Mesothelial cell of epicardium (in vitro differentiated cells): ENCODE measurements around the gene C1orf185. TPM values are rescaled to one million over a fixed set of nuclear protein-coding genes. Genes with fewer than 3 reads are reported as not detected.

Experiments
- DNase-seq, 2 experiments: peaks; one replicate each; pipeline ENCODE4 v3.0.0; 2021; ENCODE audit warnings: low spot score in 2 of 2; ENCODE audit not compliant: unreplicated experiment in 2 of 2
- H3K27ac Mint-ChIP-seq: 2 replicates; pipeline ENCODE4 v1.8.0; 2021; ENCODE audit warnings: mixed read lengths
- H3K27me3 Mint-ChIP-seq: 2 replicates; pipeline ENCODE4 v1.8.0; 2021; ENCODE audit warnings: low read depth, mixed read lengths
- H3K36me3 Mint-ChIP-seq: 2 replicates; pipeline ENCODE4 v1.8.0; 2021; ENCODE audit warnings: mixed read lengths
- H3K4me1 Mint-ChIP-seq: 2 replicates; pipeline ENCODE4 v1.8.0; 2021; ENCODE audit warnings: mixed read lengths
- H3K4me3 Mint-ChIP-seq: 2 replicates; pipeline ENCODE4 v1.8.0; 2021; ENCODE audit warnings: mild to moderate bottlenecking, moderate library complexity, mixed read lengths
- H3K9me3 Mint-ChIP-seq: 2 replicates; pipeline ENCODE4 v1.8.0; 2021; ENCODE audit warnings: mixed read lengths
- CTCF ChIP-seq: fragments of 200-600 bp; sonication (generic); IDR thresholded peaks from one replicate; pipeline ENCODE4 v1.5.0; 2021; ENCODE audit warnings: antibody characterized with exemption; ENCODE audit not compliant: unreplicated experiment
- microRNA-seq: library from miRNA; unstranded; fragments of <30 nt; microRNA quantifications from one replicate; pipeline ENCODE4 v1.2.0, GENCODE V29; 2021; ENCODE audit warnings: inconsistent platforms, mixed read lengths
- total RNA-seq: library from RNA; stranded (reverse); gene quantifications from 3 replicates; pipeline ENCODE4 v1.2.1, GENCODE V29; 2021

The C1orf185 gene
- total RNA-seq, 1 donor from 2014 or later: not detected

GRCh38 chr1:51190961-51191360 is 88.9 kb downstream of the C1orf185 start:
- no peak for DNase-seq
- no peaks in the 10 kb centered on the region for H3K9me3 Mint-ChIP-seq
- H3K36me3 Mint-ChIP-seq: no peaks in the 10 kb centered on the region
- H3K4me1 Mint-ChIP-seq: peaks cover 16% of the 10 kb centered on the region
- no peak overlapping the region for H3K4me3 Mint-ChIP-seq
- TF ChIP-seq CTCF: no peak
- peaks cover 3% of the 10 kb centered on the region for H3K27me3 Mint-ChIP-seq
- H3K27ac Mint-ChIP-seq: no peak overlapping the region

GRCh38 chr1:51192213-51192843 is 90.3 kb downstream of the C1orf185 start:
- Mint-ChIP-seq H3K36me3 (no peaks in the 10 kb centered on the region), H3K4me1 (peaks cover 16% of the 10 kb centered on the region), H3K4me3 (no peak overlapping the region), H3K27ac (no peak overlapping the region), H3K27me3 (peaks cover 2% of the 10 kb centered on the region), H3K9me3 (no peaks in the 10 kb centered on the region)
- DNase-seq: peak; percentile 26 to 71
- peak; percentile 71 for TF ChIP-seq CTCF

- H3K27ac Mint-ChIP-seq: no peak overlapping the region
- H3K36me3 Mint-ChIP-seq: no peaks in the 10 kb centered on the region
- TF ChIP-seq CTCF: no peak
- H3K4me1 Mint-ChIP-seq: peaks cover 16% of the 10 kb centered on the region
- H3K27me3 Mint-ChIP-seq: peaks cover 1% of the 10 kb centered on the region
- H3K9me3 Mint-ChIP-seq: no peaks in the 10 kb centered on the region
- no peak overlapping the region for H3K4me3 Mint-ChIP-seq
- no peak for DNase-seq
Measured at GRCh38 chr1:51193564-51193963, 91.5 kb downstream of the C1orf185 start.

Small RNA genes within 50 kb of the gene (microRNA-seq; reads per million reads assigned to microRNA genes)
- gene MIR4421: not detected
- gene MIR6500: not detected

Other genes starting within 250 kb of the C1orf185 start
- gene FAF1, start 142.0 kb upstream of the C1orf185 start, total RNA-seq: 43.2 to 47.6 TPM (median 44.4 TPM) in 3 replicates
- 0.63 to 0.80 TPM (median 0.67 TPM) in 3 replicates for gene CDKN2C, start 132.0 kb upstream of the C1orf185 start, total RNA-seq
- gene RNF11, start 134.0 kb downstream of the C1orf185 start, total RNA-seq: 68.5 to 76.7 TPM (median 71.2 TPM) in 3 replicates
- gene TTC39A, start 228.3 kb downstream of the C1orf185 start, total RNA-seq: 8.0 to 10.1 TPM (median 8.4 TPM) in 3 replicates